ENCODE results near the gene PPM1H.
A peak's percentile ranks its signal among the peaks of the same experiment; 100 is the strongest.

The PPM1H gene

DNA sequence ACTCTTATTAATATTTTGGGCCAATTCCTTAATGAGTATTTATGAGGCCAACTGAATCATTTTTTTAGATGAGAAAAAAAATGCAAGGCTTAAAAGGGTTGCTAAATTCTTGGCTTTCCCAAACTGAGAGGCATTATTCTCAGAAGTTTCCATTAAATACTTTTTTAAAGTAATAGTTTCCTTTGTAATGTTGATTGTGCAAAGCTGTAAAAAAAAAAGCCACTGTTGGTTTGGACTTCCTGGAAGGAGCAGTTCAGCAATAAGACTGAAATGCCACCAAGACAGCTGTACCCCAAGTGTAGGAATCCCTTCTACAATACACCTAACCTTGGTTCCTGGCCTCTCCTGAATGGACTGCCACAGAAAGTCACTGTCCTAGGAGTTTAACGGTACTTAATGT lies 237.1 kb downstream of the PPM1H start:
- H3K4me3 ChIP-seq (ENCODE audit: control insufficient read depth, low read depth, low read length), result no peak overlapping the region
- TF ChIP-seq, protein P1, sequence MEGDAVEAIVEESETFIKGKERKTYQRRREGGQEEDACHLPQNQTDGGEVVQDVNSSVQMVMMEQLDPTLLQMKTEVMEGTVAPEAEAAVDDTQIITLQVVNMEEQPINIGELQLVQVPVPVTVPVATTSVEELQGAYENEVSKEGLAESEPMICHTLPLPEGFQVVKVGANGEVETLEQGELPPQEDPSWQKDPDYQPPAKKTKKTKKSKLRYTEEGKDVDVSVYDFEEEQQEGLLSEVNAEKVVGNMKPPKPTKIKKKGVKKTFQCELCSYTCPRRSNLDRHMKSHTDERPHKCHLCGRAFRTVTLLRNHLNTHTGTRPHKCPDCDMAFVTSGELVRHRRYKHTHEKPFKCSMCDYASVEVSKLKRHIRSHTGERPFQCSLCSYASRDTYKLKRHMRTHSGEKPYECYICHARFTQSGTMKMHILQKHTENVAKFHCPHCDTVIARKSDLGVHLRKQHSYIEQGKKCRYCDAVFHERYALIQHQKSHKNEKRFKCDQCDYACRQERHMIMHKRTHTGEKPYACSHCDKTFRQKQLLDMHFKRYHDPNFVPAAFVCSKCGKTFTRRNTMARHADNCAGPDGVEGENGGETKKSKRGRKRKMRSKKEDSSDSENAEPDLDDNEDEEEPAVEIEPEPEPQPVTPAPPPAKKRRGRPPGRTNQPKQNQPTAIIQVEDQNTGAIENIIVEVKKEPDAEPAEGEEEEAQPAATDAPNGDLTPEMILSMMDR (conservative IDR thresholded peaks at IDR 0.05; ENCODE audit: control insufficient read depth, insufficient read depth, low read depth, low read length), result no peak
- no peak for DNase-seq (ENCODE audit: low read depth)

DNA sequence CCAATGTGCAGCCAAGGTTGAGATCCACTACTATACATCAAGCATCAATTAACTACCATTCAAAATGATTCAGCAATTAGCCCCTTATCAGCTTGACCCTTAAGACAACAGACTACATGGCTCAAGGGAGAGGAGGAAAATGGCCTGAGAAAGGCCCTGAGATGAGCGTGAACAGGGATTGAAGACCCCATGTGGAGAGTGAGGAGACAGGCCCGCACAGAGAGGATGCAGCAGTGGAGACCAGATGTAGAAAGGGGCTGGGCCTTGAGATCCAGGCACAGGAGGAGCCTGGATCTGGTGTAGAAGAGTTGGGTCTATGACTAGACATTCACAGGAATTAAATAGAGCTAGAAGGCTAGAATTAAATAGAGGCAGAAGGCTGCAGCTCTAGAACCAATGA lies 239.3 kb downstream of the PPM1H start:
- DNase-seq (ENCODE audit: low read depth), result no peak
- H3K4me3 ChIP-seq (ENCODE audit: control insufficient read depth, low read depth, low read length), result no peak overlapping the region
- TF ChIP-seq, protein P1 (conservative IDR thresholded peaks at IDR 0.05; ENCODE audit: control insufficient read depth, insufficient read depth, low read depth, low read length), result no peak

DNA sequence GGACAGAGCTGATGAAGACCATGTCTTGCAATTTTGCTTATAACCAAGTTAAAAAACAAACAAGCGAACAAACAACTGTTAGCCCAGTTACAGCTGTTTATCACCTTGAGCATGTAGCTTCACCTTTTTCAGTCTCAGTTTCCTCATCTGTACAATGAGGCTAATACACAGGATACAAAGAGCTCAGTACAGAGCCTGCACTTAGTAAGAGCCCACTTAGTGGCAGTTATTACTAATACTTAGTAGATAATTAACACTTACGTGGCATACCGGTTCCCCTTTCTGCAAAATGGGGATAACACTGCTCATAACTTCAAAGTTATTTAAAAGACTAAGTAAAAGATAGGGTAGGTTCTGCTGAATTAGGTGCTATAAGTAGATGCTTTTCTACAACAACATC lies 240.3 kb downstream of the PPM1H start:
- TF ChIP-seq, protein P1 (conservative IDR thresholded peaks at IDR 0.05; ENCODE audit: control insufficient read depth, insufficient read depth, low read depth, low read length), result no peak
- DNase-seq (ENCODE audit: low read depth), result no peak
- H3K4me3 ChIP-seq (ENCODE audit: control insufficient read depth, low read depth, low read length), result no peak overlapping the region

DNA sequence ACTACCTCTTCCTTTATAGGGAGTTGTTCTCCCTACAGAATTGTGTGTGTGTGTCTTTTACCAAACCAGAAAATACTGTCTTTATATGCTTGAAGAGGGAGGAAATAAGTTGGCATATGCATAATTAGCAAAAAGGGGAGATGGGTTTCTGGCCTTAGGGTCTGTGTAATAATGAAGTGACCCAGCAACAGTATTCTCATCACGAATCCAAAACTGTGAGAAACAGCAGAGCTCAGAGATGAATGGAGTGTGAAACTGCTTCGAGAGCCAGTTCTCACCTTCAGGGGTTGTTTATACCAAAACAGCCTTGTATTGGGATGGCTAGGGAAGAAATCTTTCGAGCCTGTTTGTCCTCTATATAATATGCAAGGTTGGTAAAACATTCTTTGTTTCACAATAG lies 240.8 kb downstream of the PPM1H start:
- TF ChIP-seq, protein P1 (conservative IDR thresholded peaks at IDR 0.05; ENCODE audit: control insufficient read depth, insufficient read depth, low read depth, low read length), result no peak
- no peak overlapping the region for H3K4me3 ChIP-seq (ENCODE audit: control insufficient read depth, low read depth, low read length)
- DNase-seq (ENCODE audit: low read depth), result no peak

DNA sequence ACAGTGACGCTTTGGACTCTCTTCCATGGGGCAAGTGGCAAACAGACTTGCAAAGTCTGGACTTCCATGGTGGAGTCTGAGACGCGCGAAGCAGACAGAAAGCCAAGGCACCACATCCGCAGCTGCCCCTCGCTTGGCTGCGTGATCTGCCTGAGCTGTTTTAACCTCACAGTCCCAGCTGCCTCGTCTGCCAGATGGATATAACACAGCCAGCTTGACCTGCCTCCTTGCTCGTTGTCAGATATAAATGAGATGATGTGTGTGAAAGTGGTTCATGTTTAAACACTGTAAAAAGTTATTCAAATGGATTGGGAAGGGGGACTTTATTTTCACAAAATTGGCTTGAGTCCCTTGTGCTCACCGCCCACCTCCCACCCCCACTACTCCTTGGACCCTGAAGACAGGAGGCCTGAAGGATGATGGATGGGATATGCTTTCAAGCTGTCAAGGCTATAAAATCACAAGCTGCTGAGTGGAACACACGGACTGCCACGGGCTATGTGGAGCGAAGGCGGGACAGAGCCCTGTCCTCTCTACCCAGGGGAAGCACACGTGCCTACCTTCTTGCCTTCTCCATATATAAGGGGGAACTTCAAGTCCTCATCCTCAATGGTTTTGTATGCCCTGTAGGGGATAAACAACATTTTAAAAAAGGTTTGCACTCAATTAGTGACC lies 241.4 kb downstream of the PPM1H start:
- DNase-seq (ENCODE audit: low read depth), result peak; percentile 46
- H3K4me3 ChIP-seq (ENCODE audit: control insufficient read depth, low read depth, low read length), result no peak overlapping the region
- TF ChIP-seq, protein P1 (conservative IDR thresholded peaks at IDR 0.05; ENCODE audit: control insufficient read depth, insufficient read depth, low read depth, low read length), result no peak

DNA sequence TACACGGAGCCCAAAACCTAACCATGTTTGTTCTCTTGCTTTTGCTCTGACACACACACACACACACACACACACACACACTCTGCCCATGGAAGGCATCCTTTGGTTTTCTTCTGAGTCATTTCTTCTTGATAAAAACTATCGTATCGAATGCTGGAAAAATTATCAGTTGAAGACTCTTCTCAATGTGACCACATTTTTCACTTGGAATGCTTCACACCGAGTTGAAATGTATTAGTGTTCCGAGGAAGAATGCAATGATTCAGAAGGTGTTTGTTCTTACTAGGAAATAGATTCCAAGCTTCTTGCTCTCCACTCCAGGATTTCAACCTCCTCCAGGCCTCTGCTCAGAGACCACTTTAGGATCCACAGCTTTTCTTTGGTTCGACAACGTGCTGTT lies 242.1 kb downstream of the PPM1H start:
- TF ChIP-seq, protein P1 (conservative IDR thresholded peaks at IDR 0.05; ENCODE audit: control insufficient read depth, insufficient read depth, low read depth, low read length), result no peak
- no peak overlapping the region for H3K4me3 ChIP-seq (ENCODE audit: control insufficient read depth, low read depth, low read length)
- DNase-seq (ENCODE audit: low read depth), result peak; percentile 71

DNA sequence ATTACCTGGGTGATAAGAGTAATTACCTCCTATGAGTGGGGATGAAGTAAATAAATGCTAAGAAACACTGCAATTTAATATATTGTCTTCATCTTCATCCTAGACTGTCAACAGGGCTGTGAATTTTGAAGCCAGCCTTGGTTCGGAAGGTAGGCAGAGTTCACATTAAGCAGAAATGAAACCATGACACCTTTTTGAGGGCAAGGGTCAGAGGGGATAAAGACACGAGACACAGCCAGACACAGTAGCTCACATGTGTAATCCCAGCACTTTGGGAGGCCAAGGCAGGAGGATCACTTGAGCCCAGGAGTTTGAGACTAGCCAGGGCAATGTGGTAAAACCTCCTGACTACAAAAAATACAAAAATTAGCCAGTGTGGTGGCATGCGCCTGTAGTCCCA lies 243.6 kb downstream of the PPM1H start:
- no peak for DNase-seq (ENCODE audit: low read depth)
- TF ChIP-seq, protein P1 (conservative IDR thresholded peaks at IDR 0.05; ENCODE audit: control insufficient read depth, insufficient read depth, low read depth, low read length), result no peak
- no peak overlapping the region for H3K4me3 ChIP-seq (ENCODE audit: control insufficient read depth, low read depth, low read length)
